Measurements from ENCODE around the gene HSPB1. TPM values are rescaled to one million over a fixed set of nuclear protein-coding genes. Genes with fewer than 3 reads are reported as not detected.
A peak's percentile ranks its signal among the peaks of the same experiment; 100 is the strongest.
"Not testable (repeated sequence)": the region's sequence is repeated elsewhere in the genome, so short reads cannot be mapped to it uniquely, and the experiment has no call there.

HSPB1 gene
- total RNA-seq, 1 donor from 2014 or later = 3,139 TPM

DNA sequence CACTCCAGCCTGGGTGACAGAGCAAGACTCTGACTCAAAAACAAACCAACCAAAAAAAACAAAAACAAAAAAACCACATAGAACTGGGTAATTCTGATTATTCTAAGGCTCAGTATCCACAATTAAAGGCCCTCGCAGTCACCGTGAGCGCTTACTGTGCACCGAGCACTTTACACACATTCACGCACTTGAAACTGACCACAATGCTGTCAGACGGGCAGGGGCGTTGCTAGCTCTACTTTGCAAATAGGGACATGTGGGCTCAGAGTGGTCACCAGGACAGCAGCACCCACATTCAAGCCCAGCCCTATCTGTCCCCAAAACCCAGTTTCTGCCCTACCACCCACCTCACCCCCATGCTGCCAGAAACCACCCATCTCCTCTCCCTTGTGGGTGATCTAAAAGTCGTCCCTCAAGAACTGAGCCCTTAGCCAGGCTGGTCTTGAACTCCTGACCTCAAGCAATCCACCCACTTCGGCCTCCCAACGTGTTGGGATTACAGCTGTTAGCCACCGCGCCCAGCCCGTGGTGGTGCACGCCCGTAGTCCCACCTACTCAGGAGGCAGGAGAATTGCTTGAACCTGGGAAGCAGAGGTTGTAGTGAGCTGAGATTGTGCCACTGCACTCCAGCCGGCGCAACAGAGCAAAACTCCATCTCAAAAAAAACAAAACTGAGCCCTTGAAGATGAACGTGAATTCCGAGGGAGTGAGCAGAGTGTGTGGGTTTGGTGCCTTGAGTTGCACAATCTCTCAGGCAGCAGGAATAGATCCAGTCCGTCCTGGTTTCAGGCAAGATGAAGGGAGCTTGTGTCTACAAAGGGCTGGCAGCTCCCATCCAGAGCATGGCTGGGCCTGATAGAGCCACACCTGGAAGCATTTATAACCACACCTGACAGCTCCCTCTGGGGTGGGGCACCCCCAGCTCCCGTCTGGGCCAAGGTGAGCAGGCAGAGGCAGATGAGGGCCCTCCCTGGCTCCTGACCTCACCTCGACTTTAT lies 5.4 kb upstream of the HSPB1 start:
- peak; percentile 57 for DNase-seq (ENCODE audit: missing footprints)
- ATAC-seq = peak; percentile 19
- intact Hi-C loops (cut with DNase I) = no loop called here

GRCh38 chr7:76300166-76300731 lies 2.2 kb upstream of the HSPB1 start:
- DNase-seq (ENCODE audit: missing footprints) = no peak
- no peak for ATAC-seq
- intact Hi-C loops (cut with DNase I) = loop anchor here (10.0 kb wide), 1 partner anchor 55 kb away; the partner anchor contains the start of gene YWHAG

- DNase-seq (ENCODE audit: missing footprints) (no peak), ATAC-seq (no peak)
- intact Hi-C loops (cut with DNase I) = loop anchor here (10.0 kb wide), 1 partner anchor 54 kb away; the partner anchor contains the start of gene YWHAG
Observed at GRCh38 chr7:76301000-76301399, 1.5 kb upstream of the HSPB1 start.

DNA sequence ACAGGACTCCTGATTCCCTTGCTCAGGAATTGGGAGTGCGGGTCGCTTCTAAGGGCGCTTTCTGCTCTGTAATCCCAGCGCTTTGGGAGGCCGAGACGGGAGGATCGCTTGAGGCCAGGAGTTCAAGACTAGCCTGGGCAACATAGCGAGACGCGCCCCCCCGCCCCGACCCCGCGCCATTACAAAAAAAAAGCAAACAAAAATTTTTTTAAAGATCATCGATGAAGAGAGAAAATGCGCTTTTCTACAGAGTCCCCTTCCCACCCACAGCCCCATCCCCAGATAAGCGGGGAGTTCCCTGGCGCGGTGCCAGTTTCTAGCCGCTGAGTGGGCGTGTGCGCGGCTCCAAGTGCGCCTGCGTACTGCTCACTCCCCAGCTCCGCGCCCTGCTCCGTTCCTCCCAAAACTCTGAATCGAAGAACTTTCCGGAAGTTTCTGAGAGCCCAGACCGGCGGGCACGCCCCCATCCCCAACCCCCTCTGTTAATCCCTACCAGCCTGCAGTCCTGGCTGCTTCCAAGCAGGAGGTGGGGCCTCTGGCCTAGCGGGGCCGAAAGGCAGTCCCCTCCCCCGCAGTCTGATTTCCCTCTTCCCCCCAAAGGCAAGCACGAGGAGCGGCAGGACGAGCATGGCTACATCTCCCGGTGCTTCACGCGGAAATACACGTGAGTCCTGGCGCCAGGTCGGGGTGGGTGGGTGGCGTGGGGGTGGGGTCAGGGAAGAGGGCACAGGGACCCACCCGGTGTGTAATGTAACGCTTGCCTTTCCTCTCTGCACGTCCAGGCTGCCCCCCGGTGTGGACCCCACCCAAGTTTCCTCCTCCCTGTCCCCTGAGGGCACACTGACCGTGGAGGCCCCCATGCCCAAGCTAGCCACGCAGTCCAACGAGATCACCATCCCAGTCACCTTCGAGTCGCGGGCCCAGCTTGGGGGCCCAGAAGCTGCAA lies 1.0 kb downstream of the HSPB1 start:
- intact Hi-C loops (cut with DNase I) = loop anchor here (10.0 kb wide), 1 partner anchor 51 kb away; the partner anchor contains the start of gene YWHAG
- peak; percentile 65 for ATAC-seq
- DNase-seq (ENCODE audit: missing footprints) = peak; percentile 91

- intact Hi-C loops (cut with DNase I) = loop anchor here (10.0 kb wide), 1 partner anchor 50 kb away; the partner anchor contains the start of gene YWHAG
- peak; percentile 83 for DNase-seq (ENCODE audit: missing footprints)
- peak; percentile 67 for ATAC-seq
Observed at GRCh38 chr7:76304888-76305375, 2.5 kb downstream of the HSPB1 start.

- not testable (repeated sequence) for DNase-seq (ENCODE audit: missing footprints); ATAC-seq
- intact Hi-C loops (cut with DNase I) = loop anchor here (10.0 kb wide), 1 partner anchor 46 kb away; the partner anchor contains the start of gene YWHAG
Observed at GRCh38 chr7:76308874-76309273, 6.4 kb downstream of the HSPB1 start.

DNA sequence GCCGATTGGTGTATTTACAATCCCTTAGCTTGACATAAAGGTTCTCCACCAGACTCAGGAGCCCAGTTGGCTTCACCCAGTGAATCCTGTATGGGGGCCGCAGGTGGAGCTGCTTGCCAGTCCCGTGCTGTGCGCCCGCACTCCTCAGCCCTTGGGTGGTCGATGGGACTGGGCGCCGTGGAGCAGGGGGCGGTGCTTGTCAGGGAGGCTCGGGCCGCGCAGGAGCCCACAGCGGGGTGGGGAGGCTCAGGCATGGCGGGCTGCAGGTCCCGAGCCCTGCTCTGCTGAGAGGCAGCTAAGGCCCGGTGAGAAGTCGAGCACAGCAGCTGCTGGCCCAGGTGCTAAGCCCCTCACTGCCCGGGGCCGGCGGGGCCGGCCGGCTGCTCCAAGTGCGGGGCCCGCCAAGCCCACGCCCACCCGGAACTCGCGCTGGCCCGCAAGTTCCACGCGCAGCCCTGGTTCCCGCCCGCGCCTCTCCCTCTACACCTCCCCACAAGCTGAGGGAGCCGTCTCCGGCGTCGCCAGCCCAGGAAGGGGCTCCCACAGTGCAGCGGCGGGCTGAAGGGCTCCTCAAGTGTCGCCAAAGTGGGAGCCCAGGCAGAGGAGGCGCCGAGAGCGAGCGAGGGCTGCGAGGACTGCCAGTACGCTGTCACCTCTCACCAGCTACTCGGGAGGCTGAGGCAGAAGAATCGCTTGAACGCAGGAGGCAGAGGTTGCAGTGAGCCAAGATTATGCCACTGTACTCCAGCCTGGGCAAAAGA lies 7.0 kb downstream of the HSPB1 start:
- DNase-seq (ENCODE audit: missing footprints); ATAC-seq: not testable (repeated sequence)
- intact Hi-C loops (cut with DNase I) = loop anchor here (10.0 kb wide), 1 partner anchor 45 kb away; the partner anchor contains the start of gene YWHAG

DNA sequence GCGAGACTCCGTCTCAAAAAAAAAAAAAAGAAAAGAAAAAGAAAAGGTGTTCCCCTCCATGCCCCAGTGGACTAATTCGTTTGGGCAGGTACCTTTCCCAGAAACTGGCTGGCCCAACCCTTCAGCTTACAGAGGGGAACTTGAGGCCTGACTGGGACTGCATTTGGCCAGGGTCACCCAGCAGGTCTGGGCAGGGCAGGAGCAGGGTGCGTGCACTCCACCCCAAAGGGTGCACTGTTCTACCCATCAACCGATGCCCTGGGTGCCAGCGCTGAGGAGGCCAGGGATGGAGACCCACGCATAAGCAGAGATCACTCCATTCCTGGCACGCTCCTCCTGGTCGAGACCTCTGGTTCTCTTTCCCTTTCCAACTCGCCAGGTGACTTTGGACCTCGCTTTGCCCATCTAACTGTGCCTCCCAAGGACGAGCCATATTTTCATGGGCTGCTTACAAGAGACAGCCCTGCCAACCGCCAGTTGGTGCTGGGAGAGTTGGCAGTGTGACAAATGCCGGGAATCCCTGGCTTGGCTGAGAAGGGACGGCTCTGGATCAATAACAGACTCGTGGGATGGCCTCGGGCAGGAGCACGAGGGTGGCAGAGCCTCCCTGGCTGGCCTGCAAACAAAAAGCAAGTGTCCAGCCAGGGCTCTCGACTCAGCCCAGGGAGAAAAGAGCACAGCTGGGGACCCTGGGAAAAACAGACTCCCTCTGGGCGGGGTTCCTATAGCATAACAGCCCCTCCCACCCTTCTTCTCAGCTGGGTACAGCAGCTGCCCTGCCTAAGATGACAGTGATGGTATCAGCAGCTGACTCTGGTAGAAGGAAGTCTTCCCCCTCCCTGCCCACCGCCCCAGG lies 7.9 kb downstream of the HSPB1 start:
- DNase-seq (ENCODE audit: missing footprints) (no peak), ATAC-seq (no peak)
- intact Hi-C loops (cut with DNase I) = no loop called here

GRCh38 chr7:76311838-76312237 lies 9.4 kb downstream of the HSPB1 start:
- intact Hi-C loops (cut with DNase I); DNase-seq (ENCODE audit: missing footprints); ATAC-seq: not testable (repeated sequence)

DNA sequence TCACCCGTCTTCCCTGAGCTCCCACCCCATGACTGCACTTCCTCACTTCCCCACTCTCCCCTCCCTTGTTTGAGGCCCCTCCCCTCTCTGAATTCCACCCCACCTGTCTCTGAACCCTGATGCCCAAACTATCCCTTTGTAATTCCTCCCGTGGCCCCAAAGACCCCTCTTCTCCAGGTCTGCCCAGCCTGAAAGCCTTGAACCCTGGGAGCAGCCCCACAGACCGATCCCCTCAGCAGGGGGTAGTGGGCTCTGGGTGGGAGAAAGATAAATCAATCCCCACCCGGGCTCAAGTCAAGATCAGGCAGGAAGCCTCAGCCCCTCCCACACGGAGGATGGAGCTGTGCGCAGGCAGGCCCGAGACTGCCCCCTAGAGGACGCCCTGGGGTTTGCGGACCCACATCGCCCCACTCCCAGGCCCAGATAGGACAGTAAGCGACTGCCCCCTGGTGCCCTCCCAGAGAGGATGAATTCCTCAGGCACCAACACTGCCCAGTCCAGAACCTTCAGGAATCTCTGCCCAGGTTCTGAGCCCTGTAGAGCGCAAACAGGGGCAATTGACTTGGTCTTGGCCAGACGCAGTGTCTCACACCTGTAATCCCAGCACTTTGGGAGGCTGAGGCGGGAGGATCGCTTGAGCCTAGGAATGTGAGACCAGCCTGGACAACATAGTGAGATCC lies 11.7 kb downstream of the HSPB1 start:
- ATAC-seq (peak; percentile 74), DNase-seq (ENCODE audit: missing footprints) (peak; percentile 98)
- intact Hi-C loops (cut with DNase I) = loop anchor here (1.0 kb wide), 2 partner anchors 23 to 136 kb away; no protein-coding TSS in a partner anchor

GRCh38 chr7:76314740-76315139 lies 12.3 kb downstream of the HSPB1 start:
- DNase-seq (ENCODE audit: missing footprints); ATAC-seq: not testable (repeated sequence)
- intact Hi-C loops (cut with DNase I) = loop anchor here (1.0 to 5.0 kb wide), 3 partner anchors 23 to 136 kb away; no protein-coding TSS in a partner anchor

DNA sequence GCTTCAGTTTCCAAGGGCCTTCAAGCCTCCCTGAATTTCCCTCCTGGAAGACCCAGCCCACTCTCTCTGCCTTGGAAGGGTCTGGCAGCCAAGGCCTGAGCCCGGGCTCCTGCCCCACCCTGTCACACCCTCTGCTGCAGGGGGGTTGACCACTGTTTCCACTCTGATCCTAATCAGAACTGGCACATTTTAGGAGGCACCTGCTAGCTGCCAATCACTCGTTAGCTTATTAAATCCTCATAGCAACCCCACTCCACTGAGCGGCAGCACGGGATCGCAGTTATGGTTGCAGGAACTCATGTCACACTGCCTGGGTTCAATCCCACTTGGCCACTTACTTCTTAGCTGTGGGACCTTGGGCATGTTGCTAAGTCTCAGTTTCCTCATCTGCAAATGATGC lies 12.9 kb downstream of the HSPB1 start:
- no peak for DNase-seq (ENCODE audit: missing footprints)
- no peak for ATAC-seq
- intact Hi-C loops (cut with DNase I) = loop anchor here (5.0 kb wide), 1 partner anchor 33 kb away; no protein-coding TSS in a partner anchor

DNA sequence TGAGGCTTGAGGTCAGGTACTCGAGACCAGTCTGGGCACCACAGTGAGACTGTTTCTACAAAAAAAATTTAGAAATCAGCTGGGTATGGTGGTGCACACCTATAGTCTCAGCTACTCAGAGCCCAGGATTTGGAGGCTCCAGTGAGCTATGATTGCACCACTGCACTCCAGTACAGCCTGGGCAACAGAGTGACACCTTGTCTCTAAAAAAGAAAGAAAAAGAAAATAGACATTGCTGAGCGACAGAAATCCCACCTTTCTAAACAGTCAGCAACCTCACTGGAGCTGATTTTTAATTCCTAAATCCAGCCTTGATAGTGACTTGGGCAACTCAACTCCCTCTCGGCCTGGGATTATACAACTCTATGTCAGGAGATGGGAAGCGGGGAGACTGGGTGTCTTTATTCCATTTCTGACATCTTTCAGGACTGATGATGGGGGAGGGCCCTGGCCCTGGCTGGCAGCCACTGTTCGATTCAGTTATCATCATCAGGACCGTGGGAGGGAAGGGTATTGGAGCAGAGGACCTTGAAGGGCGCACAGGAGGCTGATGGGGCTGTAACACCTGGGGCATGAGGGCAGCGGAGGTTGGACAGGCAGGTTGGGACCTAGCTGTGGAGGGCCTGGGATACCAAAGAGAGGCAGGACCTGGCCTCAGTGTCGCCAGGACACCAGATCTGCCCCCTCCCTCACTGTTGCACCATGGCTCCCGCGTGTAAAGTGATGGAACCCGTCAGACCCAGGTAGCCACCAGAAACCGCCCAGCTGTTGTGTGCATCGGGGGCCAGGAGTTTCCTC lies 14.7 kb downstream of the HSPB1 start:
- intact Hi-C loops (cut with DNase I) = loop anchor here (5.0 kb wide), 1 partner anchor 35 kb away; no protein-coding TSS in a partner anchor
- ATAC-seq = no peak
- no peak for DNase-seq (ENCODE audit: missing footprints)

GRCh38 chr7:76317782-76318487 lies 15.5 kb downstream of the HSPB1 start:
- intact Hi-C loops (cut with DNase I) = loop anchor here (5.0 kb wide), 1 partner anchor 36 kb away; no protein-coding TSS in a partner anchor
- DNase-seq (ENCODE audit: missing footprints) = peak; percentile 99
- peak; percentile 96 for ATAC-seq

Measured in Right ventricle myocardium inferior (tissue), 1 donor.